Activated CD8-positive, alpha-beta memory T cell treated with anti-CD3 and anti-CD28 coated beads for 48 hours (primary cell): ENCODE measurements around the gene ADAMTS1.

Experiments
- DNase-seq, 3 experiments: peaks; one replicate each; pipeline ENCODE4 v3.0.0-alpha.2; 2020; ENCODE audit warnings: low read depth in 2 of 3, low spot score in 2 of 3

Gene ADAMTS1

DNA sequence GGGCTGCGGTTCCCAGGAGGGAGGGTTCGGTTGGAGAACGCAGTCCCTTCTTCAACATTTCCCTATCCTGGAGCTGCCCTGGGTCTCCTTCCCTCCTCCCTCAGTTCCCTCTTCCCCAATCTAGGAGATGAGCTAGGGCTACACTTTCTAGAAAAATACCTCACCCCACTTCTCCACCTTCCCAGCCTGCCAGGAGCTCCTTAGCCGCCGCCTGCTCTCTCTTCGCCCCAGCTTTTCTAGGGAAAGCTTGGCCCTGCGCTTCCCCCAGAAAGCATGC, 488 bp upstream of the ADAMTS1 start:
- DNase-seq: no peak

DNA sequence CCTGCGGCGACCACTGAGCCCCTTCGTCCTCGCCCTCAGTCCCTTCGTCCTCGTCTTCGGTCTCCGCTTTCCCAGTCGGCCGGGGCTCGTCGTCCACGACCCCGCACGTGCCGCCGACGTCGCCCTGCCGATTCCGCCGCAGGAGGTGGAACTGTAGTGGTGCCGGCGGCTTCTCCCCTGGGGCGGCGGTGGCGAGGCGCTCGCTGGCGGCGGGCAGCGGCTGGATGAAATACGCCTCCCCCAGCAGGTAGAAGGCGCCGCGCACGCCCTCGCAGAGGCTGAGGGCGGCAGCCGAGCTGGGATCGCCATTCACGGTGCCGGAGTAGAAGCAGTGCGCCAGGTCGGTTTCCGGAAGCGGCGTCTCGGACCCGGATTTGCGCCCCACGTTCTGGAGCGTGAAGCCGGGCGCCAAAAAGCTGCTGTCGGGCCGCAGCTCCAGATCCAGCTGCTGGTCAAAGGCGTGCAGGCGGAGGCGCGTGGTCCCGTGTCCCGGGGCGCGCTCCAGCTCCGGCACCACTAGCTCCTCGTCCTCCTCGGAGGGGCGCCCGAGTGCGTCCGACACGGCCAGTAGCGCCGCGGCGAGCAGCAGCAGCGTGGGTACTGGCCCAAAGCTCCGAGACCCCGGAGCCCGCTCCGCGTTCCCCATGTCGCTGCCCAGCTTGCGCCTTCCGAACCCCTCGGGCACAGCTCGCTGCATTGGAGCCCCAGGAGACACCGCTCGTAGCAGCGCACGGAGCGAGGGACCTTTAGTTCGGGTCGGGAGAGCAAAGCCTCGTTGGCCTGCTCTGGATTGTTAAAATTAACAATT, 747 bp downstream of the ADAMTS1 start:
- no peak for DNase-seq

DNA sequence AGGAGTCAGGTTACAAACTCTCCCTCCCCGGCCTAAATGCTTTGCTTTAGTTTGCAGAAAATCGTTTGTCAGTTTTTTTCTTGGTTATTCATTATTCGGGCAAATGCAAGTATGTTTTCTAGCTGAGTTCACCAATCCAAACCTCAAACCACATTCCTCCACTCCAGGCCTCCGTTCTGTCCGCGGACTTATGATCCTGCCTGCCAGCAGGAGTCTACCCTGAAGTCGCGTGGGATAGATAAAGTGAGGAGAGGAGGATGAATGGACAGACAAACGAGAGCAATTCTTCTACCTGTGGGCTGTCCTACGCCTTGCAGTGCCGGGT, 1.3 kb downstream of the ADAMTS1 start:
- no peak for DNase-seq

DNA sequence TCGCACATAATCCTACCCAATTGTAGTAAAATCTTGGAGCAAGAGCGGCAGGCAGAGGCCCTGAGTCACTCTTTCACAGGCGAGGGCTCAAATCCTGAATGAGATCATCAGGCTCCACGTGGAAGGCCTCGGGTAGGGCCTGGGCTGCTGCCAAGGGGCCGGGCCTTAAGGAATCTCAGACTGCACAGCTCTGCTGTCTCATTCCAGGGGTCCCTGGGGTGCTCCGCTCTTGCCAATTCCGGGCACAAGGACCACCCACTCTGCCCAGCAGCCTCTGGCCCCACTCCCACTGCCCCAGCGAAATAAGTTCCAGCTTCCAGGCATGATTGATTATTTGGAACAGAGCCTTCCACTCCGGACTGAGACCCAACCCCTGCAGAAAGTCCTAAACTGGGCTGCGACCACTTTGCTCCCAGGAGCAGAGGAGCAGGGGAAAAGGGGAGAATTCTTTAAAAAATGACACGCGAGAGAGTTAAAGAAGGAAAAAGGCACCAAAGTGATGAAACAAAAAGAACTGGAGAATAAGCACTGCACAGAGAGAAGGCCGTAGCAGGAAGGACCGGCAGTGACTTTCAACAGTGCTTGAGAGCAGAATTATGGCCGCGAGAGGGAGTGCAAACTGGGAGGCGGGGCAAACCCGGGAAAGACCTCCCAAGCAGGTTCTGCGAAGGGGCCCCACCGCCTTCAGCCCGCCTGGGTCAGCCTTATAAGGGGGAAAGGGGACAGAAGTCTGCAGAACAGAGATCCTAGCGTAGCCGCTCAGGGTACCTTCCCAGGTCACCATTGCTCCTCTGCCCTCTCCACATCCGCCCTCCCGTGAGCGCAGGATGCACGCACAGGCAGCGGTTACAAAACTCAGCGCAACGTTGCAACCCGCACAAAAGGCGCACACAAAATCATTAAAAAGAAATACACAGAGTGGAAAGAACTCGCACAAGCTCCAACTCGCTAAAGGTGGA, 2.0 kb downstream of the ADAMTS1 start:
- DNase-seq: no peak

DNA sequence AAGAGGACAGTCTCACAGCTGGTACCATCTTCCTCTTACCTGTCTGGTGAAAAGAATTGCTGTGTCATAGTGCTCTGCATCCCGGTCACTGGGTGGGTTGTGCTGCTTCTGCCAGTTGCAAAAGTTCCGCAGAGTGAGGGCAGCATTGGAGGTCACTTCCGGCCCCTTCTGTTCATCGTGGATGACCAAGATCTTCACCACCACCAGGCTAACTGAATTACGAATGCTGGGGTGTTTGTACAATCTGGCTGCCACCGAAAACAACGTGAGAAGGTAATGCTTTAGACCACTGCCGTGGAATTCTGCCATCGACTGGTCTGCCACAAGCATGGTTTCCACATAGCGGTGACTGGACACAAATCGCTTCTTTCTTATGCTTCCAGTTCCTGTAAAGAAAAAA, 2.9 kb downstream of the ADAMTS1 start:
- no peak for DNase-seq

DNA sequence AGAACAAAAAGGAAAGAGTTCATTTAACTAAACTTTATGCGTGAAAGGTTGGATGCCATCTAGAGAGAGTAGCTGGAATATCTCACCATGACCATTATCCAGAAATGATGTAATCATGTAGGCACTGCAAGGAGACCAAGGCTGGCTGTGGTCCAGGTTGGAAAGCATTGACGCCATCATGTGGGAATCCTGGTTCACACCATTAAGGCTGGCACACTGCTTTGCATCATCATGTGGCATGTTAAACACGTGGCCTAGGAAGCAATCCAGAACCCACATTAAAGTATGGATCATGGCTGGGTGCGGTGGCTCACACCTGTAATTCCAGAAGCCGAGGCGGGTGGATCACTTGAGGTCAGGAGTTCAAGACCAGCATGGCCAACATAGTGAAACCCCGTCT, 4.3 kb downstream of the ADAMTS1 start:
- no peak for DNase-seq

DNA sequence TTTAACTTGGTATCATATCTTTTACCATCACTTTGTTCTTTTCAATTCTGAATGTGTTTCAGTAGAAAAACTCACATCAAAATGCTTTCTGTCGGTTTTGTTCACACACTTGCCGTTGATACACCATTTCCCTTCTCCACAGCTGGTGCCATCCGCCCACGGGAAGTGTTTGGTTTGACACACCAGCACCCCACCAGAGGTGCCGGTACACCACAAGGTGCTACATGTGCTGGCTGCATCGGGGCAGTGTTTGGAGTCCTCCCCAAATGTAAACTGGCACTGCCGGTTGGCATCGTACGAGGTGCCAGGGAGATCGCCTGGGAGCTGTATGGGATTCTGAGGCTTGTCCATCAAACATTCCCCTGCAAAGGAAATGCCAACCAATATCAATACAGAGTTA, 5.0 kb downstream of the ADAMTS1 start:
- DNase-seq: no peak

DNA sequence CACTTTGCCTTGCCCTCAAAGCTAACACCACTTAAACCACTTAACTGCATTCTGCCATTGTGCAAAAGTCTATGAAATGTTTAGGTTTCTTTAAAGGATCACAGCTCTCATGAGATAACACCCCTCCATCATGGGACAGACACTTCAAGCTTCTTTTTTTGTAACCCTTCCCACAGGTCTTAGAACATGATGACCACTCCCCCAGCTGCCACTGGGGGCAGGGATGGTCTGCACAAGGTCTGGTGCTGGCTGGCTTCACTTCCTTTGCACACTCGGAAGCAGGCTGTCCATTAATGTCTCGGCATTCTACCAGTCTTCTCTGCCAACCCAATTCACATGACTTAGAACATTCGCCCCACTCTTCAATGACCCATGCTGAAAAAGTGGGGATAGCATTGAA, 7.7 kb downstream of the ADAMTS1 start:
- no peak for DNase-seq

DNA sequence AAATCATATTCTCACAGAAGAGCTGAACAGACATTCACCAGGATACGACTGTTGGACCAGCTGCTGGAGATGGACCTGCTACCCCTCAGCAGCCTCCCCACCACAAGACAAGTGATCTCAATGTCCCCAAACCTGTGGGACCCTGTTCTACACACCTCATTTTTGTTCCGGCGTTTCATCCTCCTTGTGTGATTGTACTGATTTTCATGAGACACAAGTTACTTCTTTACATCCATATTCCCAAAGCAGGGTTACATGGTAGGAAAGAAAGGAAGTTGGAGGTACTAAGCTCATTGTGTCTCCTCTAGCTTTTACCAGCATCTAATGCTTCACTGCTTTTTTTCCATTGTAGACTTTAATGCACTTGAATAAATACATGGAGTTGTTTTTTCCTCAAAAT, 8.7 kb downstream of the ADAMTS1 start:
- no peak for DNase-seq

DNA sequence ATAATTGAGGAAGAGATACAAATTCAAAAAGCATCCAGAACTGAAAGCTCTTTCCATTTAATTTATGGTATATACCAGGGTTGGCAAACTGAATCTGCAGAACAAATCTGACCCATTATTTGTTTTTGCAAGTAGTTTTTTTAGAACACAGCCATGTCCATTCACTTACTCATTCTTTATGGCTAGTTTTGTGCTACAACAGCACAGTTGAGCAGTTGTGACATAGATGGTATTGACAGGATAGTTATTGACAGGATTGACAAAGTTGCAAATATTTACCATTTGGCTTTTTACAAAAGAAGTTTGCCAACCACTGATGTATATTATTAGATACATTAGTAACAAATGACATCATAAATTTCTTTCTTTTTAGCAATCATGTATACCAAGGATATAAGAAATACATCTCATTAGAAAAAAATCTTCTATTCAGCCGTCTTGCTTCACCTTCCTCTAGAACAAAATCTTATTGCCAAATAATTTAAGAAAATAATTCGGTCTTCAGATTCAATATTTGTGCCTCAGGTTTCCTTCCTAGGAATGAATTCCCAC, 9.4 kb downstream of the ADAMTS1 start:
- no peak for DNase-seq

DNA sequence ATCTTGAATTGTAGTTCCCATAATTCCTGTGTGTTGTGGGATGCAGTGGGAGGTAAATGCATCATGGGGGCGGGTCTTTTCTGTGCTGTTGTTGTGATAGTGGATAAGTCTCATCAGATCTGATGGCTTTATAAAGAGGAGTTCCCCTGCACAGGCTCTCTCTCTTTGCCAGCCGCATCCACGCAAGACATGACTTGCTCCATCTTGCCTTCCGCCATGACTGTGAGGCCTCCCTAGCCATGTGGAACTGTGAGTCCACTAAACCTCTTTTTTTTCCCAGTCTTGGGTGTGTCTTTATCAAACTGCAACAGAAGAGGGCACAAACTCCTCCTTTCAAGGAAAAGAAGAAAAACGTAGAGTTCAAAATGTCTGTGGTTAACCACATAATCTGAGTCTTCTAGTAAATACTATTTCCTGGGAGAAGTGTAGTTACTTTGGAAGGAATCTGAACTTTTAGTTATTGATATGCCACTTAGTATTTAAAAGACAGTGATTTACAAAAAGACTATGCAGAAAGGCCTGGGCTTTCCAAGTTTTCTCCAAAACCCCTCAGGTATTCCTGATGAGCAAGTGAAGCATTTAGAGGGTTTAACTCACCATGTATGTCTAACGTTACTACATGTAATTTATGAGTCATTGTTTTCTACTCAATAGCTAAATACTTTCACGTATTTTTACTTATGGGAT, 10.0 kb downstream of the ADAMTS1 start:
- DNase-seq: no peak

DNA sequence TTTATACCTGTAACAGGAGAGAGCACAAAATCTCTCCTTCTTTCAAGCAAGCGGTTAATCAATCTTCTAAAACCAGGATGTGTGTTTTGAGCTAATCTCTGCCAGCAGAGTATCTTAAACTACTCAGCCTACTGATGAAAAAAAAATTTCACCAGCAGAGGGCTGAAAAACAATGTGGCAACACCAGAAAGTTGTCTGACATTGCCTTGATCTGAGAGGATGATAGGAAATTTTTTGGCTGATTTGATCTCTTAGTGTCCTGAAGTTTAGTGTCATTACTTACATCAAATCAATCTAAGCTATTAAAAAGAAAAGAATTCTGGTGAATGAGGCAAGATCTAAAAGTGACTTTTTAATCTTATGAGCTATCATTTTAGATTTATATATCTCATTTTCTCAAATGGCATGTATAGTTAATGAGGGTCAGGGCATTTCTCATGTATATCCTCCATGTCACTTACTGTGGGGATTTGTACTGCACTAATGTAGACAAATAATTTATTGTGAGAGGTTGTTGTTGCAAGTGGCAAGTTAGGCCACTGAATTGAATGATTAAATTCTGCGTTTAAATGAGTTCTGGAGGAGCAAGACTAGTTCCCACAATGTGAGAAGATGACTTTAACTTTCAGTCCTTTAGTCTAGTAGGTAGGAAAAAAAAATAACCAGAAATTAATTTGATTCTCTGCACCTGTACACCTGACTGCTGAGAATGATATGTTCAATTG, 10.9 kb downstream of the ADAMTS1 start:
- DNase-seq: no peak

DNA sequence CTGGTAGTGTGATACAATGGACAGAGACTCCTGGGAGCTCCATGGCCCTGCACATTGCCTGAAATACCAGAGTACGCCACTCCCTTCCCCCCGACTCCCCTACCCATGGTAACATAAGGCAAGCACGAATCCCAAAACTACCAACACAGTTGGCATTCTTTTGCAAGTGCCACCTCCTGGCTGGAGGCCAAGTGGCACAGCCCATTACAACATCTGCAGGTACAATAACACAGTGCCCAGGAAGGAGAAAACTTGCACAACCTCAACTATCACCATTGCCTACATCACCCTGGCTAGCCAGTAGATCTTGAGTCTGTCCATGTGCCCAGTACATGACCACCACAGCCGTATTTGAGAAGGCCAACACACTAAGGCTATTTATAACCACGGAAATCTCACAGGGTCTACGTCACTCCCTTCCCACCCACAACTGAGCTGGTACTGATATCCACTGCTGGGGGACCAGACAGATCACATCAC, 11.7 kb downstream of the ADAMTS1 start:
- DNase-seq: no peak

DNA sequence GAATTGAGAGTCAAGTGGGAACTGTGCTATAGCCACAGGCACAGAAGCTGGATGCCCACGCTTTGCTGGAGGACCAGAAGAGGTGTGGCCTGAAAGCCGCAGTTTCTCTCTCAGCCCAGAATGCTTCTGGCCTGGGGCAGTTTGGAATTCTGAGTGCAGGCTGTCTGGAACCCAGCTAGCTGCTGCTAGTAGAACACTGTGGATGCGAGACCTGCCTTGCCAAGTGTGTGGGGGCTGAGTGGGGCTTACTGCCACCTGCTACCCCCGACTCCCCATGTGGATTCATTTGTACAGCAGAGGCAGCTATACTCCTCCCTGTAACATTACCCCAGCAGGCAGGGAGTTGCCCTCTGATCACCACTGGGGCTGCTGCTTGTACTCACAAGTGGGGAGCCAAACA, 12.2 kb downstream of the ADAMTS1 start:
- DNase-seq: no peak

DNA sequence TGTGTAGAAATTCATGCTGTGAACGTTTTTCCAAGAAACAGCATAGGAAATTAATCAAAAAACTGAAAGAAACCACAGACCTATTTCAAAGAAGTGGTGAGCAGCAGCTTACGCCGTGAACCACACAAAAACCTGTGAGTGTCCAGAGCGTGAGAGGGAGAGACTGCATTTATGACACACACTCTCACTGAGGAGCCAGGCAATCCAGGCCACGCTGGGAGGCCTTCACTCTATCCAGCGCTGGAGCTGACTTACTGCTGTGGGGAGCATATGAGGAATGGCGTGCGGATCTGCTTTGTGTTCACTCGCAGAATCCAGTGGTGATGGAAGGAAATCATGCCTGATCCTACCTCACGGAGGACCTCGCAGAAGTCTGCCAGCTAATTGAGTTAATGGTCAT, 12.7 kb downstream of the ADAMTS1 start:
- DNase-seq: no peak

DNA sequence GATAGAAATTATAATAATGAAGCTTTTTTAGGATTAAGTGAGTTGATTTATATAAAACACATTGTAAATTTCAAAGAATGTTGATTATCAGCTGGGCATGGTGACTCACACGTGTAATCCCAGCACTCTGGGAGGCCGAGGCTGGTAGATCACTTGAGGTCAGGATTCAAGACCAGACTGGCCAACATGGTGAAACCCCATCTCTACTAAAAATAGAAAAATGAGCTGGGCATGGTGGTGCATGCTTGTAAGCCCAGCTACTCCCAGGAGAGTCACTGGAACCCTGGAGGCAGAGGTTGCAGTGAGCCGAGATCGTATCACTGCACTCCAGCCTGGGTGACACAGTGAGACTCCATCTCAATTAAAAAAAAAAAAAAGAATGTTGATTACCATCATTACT, 18.4 kb downstream of the ADAMTS1 start:
- DNase-seq: no peak

DNA sequence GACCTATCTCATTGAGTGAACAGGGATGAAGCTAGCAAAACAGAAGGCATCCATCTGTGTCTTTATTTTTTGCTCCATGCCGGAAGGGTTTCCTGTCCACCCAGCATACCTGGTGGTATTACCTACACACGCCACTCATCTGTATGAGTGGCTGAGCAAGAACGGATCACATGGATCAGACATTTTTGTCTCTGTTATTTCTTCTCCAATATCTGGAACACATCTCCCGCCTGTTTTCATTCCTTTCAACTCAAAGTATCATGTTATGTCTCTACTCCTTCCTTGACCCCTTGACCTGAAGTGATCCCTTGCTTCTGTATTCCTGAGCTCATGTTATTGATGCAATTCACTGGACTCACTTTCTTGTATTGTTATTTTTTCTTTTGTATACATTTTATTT, 24.7 kb downstream of the ADAMTS1 start:
- no peak for DNase-seq

DNA sequence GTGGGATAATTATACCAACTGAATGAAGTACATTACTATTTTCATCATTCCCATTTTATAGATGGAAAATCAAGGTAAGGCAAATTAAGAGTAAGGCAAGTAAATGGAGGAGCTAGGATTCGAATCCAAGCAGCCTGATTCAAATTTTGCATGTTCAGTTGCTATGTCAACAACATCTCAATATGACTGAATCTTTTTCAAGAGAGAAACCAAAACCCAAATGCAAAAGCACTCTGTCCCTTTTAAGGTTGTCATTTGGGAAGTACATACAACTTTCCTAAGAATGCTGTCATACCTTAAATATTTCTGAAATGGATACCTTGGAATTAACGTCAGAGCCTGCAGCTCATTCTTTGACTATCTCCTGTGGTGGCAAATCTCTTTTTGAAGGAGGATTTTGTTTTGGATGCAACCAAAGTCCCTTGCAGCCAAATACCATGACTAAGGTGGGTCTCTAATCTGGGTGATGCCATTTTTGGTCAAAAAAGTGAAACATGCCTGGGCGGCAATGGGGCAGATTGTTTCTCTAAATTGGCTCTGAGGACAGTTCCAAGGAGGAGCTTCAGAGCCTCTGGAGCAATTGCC, 25.4 kb downstream of the ADAMTS1 start:
- no peak for DNase-seq

DNA sequence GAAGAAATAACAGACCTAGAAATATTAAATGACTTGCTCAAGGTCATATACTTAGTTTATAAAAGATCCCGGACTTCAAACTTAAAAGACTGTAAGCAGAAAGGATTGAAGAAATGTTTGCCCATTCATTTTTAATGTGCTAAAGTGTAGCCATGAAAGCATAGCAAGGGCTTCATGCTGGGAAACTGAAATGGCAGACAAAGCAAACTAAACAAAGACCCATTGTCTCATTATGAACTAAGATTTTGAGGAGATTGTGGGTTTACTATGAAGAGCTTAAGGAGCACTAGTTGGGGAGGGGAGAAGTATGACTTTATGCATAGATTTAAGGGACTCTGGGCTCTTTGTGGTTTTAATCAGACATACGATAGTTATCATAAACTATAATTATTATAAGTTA, 26.3 kb downstream of the ADAMTS1 start:
- no peak for DNase-seq

DNA sequence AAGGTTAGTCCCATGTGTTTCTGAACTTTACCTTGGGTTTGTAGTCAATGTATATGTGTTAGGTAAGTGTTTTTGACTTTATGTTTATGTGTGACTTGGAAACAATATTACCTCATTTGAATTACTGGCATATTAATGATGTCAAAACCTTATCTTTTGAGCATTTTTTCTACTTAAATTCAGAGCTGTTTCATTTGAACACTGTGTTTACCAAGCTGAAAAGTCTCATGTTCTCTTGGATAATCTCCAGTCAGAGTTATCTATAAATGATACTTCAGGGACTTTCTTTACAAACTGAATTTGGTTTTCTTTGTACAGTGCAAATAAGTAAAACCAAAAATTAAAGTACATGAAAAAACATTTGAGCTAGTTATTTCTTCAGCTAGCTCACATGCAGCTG, 30.0 kb downstream of the ADAMTS1 start:
- DNase-seq: no peak

DNA sequence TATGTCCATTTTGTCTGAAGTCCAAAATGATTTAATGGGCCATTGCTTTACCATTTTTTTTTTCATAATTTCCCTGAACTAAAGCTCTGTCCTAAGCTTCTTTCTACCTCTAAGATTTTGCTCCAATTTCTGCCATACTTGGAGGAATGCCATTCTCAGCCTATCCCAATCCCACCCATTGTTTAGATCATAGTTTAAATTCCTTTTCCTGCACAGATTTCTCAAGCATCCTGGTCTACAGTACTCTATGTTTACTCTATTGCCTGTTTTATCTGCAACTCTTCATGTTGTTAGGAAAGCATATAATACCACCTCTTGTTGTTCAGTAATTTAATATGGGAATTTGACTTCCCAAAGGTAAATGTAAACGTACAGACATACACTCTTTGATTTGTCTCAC, 30.8 kb downstream of the ADAMTS1 start:
- no peak for DNase-seq
